ENCODE data around the gene ZBTB4.

Gene ZBTB4

GRCh38 chr17:7425316-7425715 is 54.1 kb downstream of the ZBTB4 start, which contains the start of gene SPEM2:
SPEM2 (plus strand) TSS chr17:7425616; CDS start chr17:7425689, 73 bp downstream.
- Histone ChIP-seq H3K79me2 (ENCODE audit: insufficient read depth, low read length) (no peaks in the 10 kb centered on the region), H3K9me3 (ENCODE audit: low read length) (no peaks in the 10 kb centered on the region), H3K27ac (ENCODE audit: low read depth, low read length, poor library complexity, severe bottlenecking) (no peak within 1 kb of the TSS), H3K9me2 (ENCODE audit: low read depth, low read length) (no peaks in the 10 kb centered on the region), H3K36me3 (ENCODE audit: insufficient read depth, low read length) (no peaks in the 10 kb centered on the region), H2AFZ (ENCODE audit: low read length) (no peak within 1 kb of the TSS), H3K4me1 (ENCODE audit: insufficient read depth, low read length, severe bottlenecking) (no peaks in the 10 kb centered on the region), H3K9ac (ENCODE audit: low read length) (no peak within 1 kb of the TSS), H3K27me3 (ENCODE audit: insufficient read depth, low read length) (no peaks in the 10 kb centered on the region), H4K20me1 (ENCODE audit: insufficient read depth, low read length) (no peaks in the 10 kb centered on the region), H3F3A (ENCODE audit: insufficient read depth, low read length) (no peaks in the 10 kb centered on the region), H3K4me3 (ENCODE audit: low read depth, low read length, poor library complexity, severe bottlenecking) (no peak within 1 kb of the TSS), H3K4me2 (ENCODE audit: low read length) (no peak within 1 kb of the TSS)
- TF ChIP-seq EZH2 (IDR thresholded peaks at IDR 0.05; ENCODE audit: borderline replicate concordance, low read length): no peak
- no peak for TF ChIP-seq CTCF (IDR thresholded peaks at IDR 0.05; ENCODE audit: low read length)

DNA sequence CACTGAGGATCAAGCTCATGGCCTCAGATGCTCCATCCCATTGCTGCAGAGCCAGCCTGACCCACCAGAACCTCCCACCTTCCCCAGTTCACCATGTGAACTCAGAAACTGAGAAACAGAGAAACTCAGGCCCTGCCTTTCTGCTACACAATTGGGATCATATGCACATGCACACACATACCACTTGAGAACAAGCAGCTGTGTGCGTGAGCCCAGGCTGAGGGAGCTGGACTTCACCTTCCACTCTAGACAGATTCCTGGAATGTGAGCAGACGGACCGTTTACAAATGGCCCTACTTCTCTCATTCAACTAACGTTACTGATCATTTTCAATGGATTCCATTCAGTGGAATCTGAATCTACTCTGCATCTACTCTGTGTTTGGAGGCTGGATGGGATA is 55.8 kb downstream of the ZBTB4 start:
- no peaks in the 10 kb centered on the region for H3K79me2 ChIP-seq (ENCODE audit: insufficient read depth, low read length)
- H4K20me1 ChIP-seq (ENCODE audit: insufficient read depth, low read length): no peaks in the 10 kb centered on the region
- H3K9me3 ChIP-seq (ENCODE audit: low read length): no peaks in the 10 kb centered on the region
- no peak overlapping the region for H3K9ac ChIP-seq (ENCODE audit: low read length)
- H3K27ac ChIP-seq (ENCODE audit: low read depth, low read length, poor library complexity, severe bottlenecking): no peak overlapping the region
- TF ChIP-seq CTCF (IDR thresholded peaks at IDR 0.05; ENCODE audit: low read length) (no peak), EZH2 (IDR thresholded peaks at IDR 0.05; ENCODE audit: borderline replicate concordance, low read length) (no peak)
- no peaks in the 10 kb centered on the region for H3K36me3 ChIP-seq (ENCODE audit: insufficient read depth, low read length)
- H3F3A ChIP-seq (ENCODE audit: insufficient read depth, low read length): no peaks in the 10 kb centered on the region
- H3K4me1 ChIP-seq (ENCODE audit: insufficient read depth, low read length, severe bottlenecking): no peaks in the 10 kb centered on the region
- no peaks in the 10 kb centered on the region for H3K9me2 ChIP-seq (ENCODE audit: low read depth, low read length)
- H3K4me3 ChIP-seq (ENCODE audit: low read depth, low read length, poor library complexity, severe bottlenecking): no peak overlapping the region
- peaks cover 8% of the 10 kb centered on the region; the same call in 1 of the 2 replicates for H3K27me3 ChIP-seq (ENCODE audit: insufficient read depth, low read length)
- no peak overlapping the region for H3K4me2 ChIP-seq (ENCODE audit: low read length)
- no peak overlapping the region for H2AFZ ChIP-seq (ENCODE audit: low read length)

DNA sequence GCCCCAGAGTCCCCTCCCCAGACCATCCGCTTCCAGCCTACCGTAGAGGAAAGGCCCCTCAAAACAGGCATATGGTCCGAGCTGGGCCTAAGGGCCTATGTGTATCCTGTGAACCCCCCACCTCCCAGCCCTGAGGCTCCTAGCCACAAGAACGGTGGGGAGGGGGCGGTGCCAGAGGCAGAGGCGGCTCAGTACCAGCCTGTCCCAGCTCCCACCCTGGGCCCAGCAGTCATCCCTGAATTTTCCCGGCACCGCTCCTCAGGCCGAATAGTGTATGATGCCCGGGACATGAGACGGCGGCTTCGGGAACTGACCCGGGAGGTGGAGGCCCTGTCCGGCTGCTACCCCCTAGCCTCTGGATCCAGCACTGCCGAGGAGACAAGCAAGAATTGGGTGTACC is 58.2 kb downstream of the ZBTB4 start:
- peaks cover 17% of the 10 kb centered on the region; the same call in 1 of the 2 replicates for H3K27me3 ChIP-seq (ENCODE audit: insufficient read depth, low read length)
- H3K4me3 ChIP-seq (ENCODE audit: low read depth, low read length, poor library complexity, severe bottlenecking): no peak overlapping the region
- no peaks in the 10 kb centered on the region for H3F3A ChIP-seq (ENCODE audit: insufficient read depth, low read length)
- no peak overlapping the region for H3K4me2 ChIP-seq (ENCODE audit: low read length)
- no peaks in the 10 kb centered on the region for H3K4me1 ChIP-seq (ENCODE audit: insufficient read depth, low read length, severe bottlenecking)
- H3K79me2 ChIP-seq (ENCODE audit: insufficient read depth, low read length): no peaks in the 10 kb centered on the region
- H4K20me1 ChIP-seq (ENCODE audit: insufficient read depth, low read length): no peaks in the 10 kb centered on the region
- H3K9ac ChIP-seq (ENCODE audit: low read length): no peak overlapping the region
- no peaks in the 10 kb centered on the region for H3K9me3 ChIP-seq (ENCODE audit: low read length)
- no peak overlapping the region for H3K27ac ChIP-seq (ENCODE audit: low read depth, low read length, poor library complexity, severe bottlenecking)
- TF ChIP-seq EZH2 (IDR thresholded peaks at IDR 0.05; ENCODE audit: borderline replicate concordance, low read length) (no peak), CTCF (IDR thresholded peaks at IDR 0.05; ENCODE audit: low read length) (no peak)
- no peaks in the 10 kb centered on the region for H3K36me3 ChIP-seq (ENCODE audit: insufficient read depth, low read length)
- no peak overlapping the region for H2AFZ ChIP-seq (ENCODE audit: low read length)
- H3K9me2 ChIP-seq (ENCODE audit: low read depth, low read length): no peaks in the 10 kb centered on the region
